HG02884 (cell line): ENCODE results near the gene ETV6.

Source experiments
- ATAC-seq: cut with Tn5 transposase; IDR thresholded peaks from one replicate; pipeline ENCODE4 v1.9.1; 2021; ENCODE audit warnings: mild to moderate bottlenecking, moderate library complexity; ENCODE audit not compliant: unreplicated experiment

ETV6 gene

DNA sequence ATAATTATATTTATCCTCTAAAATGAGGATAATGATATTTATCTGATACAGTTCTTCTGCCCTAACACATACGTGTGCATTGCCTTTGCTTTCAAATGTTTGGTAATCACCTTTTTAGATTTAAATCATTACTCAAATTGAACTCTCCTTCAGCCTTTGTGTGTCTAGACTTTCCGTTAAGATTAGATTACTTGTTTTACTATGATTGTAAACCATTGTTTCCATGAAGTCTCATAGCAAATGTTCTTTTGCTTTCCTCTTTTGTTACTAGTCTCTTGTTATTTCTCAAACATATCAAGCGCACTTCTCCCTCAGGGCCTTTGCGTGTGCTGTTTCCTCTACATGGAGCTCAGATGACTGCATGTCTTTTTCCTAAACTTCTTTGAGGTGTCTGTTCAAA is 63.7 kb downstream of the ETV6 start:
- no peak for ATAC-seq

DNA sequence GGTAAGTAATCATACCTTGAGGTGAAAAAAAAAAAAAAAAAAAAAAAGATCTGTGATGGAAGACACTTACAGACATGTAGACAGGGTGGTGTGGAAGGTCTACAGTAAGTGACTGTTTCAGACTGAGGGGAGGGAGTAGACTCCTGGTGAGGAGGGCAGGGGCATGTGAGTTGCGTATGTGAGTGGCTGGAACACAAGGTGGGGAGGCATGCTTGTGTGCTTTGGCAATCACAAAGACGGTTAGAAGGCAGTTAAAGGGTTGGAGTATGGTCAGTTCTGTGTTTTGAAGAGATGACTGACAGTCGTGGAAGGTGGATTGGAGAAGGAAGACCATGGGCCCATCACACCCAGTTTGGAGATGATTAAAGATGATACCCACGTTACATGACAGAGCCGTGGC is 65.2 kb downstream of the ETV6 start:
- no peak for ATAC-seq

DNA sequence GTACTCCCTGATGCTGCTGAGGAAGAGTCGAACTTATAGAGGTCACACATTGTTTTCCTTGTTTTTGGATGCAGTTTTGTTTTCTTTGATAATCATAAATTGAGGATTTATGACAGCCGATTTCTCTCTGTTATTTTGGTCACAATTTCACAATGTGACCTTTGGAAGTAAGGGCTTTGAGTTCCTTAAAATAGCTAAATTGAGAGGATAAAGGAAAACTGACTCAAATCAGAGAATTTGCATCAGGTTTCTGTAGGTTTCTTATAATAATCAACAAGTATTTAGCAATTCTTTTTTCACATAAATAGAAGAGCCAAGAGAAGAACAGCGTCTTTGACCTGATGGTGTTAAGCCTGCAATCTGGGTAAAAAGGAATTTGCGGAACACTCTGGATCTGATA is 66.1 kb downstream of the ETV6 start:
- ATAC-seq: no peak

DNA sequence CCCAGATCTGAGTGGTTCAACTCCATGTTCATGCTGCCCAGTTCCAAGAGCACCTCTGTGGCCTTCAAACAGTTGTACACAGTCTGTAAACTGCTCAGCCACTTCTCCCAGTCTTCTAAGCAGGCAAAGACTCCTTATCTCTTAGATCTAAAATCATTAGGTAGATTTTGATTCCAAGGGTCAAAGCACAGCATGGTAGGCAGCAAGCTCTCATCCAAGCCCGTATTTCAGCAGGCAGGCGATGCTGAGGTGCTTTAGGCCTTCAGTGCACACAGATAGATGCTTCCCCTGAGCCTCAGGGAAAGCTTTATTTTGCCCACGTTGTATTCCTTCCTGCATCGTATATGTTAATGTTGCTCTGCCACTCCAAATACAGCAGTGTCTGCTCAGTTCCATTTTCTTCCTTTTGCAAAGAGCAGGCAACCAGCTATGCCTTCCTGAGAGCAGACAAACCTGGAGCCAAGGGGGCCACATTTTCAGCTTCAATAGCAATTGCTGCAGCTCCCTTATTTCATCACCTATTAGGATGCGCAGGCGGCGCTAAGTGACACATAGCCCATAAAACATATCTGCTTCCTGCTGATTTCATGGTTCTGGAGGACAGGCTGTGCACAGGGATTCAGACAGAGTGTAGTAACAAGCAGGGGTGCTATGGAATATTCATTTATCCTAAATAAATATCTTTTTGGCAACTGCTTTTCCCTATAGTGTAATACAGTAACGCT is 67.5 kb downstream of the ETV6 start:
- ATAC-seq: no peak

DNA sequence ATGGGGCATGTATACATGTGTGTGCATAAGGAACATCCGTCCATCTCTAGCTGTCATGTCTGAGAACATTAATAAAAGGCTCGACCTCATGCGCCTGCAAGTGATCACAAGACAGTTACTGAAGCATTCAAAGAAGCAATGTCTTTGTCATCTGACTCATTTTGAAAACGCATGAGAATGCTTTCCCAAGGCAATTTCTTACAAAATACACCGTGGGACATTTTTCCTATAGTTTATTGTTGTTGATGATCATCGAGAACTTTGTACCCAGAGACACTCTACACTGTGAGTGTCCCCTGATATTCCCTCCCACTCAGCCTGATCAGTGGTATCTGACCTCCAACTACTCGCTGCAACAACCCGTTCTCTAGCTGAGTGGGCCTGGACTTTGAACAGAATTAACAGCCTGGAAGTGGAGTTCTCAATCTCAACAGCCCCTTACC is 68.1 kb downstream of the ETV6 start:
- no peak for ATAC-seq

DNA sequence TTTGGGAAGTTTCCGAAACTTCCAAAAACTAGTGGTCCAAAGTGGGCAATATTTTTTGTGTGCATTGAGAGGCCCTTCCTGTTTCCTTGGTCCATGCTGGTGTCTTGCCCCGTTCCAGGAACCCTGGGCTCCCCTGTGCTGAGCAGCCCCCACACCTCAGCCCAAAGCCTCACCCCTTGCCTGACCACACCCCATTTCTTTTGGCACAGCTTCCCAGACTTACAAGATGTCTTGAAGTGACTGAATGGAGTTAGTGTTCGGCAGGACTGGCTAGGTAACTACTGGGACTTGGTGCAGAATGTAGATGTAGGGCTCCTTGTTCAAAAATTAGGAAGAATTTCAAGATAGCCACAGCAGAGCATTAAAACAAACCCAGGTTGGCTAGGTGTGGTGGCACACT is 68.6 kb downstream of the ETV6 start:
- ATAC-seq: no peak

DNA sequence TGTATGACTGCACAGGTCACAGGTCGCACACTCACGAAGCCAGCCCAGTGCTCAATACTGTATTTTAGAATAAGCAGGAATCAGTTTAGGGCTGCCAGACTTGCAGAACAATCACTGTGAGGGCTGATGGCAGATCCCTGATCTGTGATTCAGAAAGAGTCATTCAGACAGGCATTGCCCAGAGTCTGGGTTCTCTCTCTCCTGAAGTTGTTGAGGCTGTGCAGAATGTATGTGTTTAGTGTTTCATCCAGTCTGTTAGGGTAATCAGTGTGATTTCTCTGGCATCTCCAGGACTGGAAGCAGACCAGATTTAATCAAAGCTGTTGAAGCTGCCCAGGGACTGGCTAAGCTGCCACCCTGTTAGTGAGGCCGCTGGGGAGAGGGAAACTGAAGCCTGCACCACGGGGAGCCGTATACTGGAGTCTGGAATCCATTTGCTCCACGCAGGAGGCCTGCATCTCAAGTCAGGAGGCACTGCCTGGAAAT is 69.3 kb downstream of the ETV6 start:
- no peak for ATAC-seq

DNA sequence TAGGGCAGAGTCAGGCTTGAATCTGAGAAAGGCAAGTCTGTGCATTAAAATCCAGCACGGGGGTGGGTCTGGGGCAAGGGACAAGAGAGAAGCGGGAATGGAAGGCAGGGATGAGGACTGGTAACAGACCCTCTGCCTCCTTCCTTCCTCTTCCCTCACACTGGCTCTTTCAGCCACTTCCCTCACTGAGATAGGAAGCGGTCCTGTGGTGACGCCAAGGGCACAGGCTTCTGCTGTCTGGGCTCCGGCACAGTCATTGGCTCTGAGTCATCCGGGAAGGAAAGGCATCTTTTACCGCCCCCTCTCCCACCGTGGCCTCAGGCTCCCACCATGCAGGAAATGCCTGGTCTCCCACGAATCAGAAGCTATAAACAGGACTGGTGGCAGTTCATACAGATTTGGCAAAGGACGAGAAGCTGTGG is 70.2 kb downstream of the ETV6 start:
- ATAC-seq: no peak

DNA sequence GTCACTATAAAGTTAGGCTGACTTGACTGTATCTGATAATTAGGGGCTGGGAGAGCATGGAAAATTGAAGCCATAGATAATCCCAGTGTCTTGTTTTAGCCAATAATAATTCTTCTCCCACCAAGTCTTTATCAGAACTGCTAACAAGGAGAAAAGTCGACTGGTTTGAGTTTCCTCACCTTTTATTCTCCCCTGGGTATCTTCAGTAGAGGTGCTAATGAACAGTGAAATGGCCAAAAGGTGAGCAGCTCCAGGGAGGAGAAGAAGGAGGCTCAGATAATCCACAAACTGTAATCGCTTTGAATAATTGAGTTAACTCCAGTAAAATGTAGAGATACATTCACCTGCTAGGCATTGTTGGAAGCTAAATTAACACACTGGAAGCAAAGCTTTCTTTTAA is 72.6 kb downstream of the ETV6 start:
- no peak for ATAC-seq

DNA sequence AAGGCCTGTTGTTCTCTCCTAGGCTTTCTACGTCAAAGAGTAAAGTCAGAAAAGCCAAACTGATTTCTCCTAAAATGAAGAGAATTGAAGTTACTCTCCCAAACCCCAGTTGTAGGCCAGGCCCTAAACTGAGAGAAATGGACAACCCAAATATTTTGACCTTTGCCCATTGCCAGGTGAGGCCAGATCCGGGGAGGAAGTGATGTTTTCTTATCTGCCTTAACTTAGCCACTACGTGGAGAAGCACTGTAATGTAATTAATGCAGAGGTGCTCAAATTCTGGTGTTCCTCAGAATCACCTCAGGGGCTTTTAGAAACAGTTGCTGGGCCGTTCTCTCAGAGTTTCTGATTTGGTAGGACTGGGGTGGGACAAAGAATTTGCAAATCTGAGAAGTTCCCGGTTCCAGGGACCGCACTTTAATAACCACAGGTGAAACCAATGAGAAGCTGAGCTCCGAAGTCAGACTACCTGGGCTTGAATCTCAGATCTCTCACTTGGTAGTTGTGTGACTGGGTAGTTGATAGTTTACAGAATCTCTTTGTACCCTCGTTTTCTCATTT is 73.2 kb downstream of the ETV6 start:
- ATAC-seq: no peak

DNA sequence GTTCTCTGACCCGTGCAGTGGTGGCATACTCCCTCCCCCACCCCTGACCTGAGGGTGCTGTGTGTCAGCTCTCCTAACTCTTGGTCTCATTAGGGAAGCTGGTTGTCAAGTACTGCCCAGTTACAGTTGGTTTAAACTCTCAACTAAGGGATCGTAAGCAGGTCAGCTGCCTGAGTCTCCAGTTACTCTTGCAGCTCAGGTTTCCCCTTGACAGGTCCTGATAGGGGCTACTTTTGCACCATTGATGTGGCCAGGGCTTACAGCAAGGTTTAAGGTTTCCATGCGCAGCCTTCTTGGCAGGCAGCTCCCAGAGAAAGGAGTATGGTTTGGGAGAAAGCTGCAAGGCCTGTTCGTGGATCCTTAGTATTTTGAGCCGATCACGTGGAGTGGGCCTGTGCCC is 74.5 kb downstream of the ETV6 start:
- ATAC-seq: no peak

DNA sequence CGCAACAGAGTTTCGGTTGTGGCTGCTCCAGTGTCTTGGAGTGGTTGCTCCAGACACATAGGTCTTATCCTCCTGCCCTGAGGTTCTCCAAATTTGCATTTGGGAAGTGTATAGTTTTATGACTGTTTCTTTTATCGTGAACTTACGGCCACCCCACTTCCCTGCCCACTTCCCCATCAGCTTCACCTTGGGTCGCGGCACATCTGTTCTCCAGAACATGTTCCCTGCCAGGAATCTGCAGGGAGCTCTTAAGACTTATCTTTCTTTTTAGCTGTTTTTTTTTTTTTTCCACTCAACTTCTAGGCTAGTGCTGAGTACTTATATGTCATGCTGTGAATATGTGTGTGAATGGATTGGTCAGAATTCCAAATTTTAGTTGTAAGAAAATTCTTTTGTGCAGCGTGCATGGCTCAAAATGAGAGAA is 75.4 kb downstream of the ETV6 start:
- ATAC-seq: no peak

DNA sequence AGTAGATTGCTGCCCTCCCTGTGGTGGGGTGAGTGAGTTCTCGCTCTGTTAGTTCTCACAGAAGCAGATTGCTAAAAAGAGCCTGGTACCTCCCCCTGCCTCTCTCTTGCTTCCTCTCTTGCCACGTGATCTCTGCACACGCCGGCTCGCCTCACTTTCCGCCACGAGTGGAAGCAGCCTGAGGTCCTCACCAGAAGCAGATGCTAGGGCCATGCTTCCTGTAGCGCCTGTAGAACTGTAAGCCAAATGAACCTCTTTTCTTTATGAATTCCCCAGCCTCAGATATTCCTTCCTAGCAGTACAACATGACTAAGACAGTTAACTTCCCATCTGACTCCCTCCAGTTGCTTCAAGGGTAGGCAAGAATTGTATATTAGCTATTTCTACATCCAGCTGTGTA is 76.2 kb downstream of the ETV6 start:
- no peak for ATAC-seq

DNA sequence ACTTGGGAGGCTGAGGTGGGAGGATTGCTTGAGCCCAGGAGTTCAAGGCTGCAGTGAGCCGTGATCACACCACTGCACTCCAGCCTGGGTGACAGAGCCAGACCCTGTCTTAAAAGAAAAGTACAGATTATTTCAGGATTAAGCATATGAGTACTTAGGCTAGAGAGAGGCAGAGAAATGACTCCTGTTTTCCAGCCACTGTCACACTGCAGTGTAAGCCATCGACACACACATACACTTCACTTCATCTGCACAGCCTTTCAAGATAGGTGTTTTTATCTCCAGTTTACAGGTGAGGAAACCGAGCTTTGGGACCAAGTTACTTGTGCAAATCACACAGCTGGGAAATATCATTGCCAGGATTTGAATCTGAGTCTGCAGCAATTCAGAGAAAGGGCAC is 77.2 kb downstream of the ETV6 start:
- no peak for ATAC-seq

DNA sequence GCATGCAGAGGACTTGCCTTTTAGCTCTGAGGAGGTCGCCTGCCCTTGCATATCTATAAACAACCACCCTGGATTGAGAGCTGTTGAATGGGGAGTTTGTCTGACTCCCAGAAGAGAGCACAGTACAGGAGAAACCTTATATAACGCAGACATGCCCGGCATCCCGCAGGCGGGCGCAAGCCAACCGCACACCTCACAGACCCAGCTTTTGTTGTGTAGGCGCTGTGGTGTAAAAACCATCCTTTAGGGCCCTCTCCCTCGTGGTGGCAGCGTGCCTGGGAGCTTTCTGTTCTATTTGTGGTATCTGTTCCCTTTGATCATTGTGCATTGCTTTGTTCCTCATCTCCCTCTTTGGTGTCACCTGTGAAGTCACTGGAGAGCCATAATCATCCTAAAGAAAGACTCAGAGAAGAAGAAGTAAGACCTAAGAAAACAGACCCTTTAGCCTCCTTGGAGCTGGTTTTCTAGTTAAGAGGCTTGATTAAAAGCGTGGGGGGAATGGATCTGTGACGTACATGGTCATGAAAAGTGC is 77.7 kb downstream of the ETV6 start:
- ATAC-seq: no peak

DNA sequence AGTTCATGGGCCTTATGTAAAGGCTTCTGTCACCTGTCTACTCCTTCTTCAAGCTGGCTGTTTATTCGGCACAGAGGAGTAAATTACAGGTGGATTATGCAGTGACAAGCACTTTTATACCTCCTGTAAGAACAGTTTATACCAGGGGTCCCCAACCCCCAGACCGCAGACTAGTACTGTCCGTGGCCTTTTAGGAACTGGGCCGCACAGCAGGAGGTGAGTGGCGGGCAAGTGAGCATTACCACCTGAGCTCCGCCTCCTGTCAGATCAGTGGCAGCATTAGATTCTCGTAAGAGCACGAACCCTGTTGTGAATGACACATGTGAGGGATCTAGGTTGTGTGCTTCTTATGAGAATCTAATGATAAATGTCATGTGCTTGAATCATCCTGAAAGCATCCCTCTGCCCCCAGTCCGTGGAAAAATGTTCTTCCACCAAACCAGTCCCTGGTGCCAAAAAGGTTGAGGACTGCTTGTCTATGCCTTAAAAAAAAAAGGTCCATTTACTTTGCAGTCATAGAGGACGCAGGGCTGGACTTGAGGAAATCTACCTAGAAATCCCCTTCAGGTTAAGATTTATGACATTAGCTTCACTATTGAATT is 78.8 kb downstream of the ETV6 start:
- no peak for ATAC-seq

DNA sequence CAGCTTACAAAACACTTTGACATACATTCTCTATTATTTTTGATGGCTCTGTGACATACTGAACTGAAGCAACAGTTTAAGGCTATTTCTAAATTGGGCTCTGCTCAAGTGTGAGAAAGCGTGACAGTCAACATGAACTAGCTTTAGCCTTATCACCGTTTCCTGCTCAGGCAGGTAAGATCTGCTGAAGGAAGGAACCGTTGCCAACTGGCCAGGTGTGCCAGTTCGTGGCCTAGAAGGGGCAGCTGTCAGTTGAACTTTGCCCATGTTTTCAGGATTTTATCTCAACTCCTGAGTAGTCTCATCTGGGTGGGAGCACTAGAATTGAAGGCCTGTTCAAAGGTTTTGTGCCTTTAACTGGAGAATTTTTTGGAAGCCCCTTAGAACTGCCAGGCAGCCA is 79.5 kb downstream of the ETV6 start:
- ATAC-seq: no peak

DNA sequence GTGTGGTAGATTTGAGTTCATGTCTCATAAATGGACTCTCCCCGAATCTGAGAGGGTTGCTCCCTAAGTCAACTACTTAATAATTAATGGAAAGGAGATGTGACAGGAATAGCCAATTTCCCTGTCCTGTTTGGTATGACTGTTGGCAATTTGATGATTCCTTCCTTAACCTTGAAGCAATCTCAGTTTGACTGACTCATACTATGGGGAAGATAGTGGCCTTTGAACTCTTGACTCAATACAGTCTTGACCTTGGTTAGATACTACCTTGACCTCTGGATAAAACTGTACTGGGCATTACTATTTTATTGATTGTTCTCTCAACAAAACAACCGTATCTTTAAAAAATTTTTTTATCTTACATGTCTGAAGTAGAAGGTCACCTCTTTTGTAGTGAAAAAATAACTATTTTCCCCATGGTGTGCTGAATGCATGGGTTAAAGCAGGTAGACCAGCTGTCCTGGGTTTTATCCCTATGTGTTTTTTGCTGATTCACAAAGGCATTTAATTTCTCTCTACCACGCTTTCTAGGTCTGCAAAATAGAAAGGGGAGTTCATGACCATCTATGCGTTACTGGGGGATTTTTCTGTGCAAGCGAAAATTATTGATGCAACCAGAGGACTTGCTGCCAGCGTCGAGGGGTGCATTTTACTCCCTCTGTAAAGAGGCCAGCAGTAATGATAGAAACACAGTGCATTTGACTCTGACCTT is 80.1 kb downstream of the ETV6 start:
- ATAC-seq: no peak

DNA sequence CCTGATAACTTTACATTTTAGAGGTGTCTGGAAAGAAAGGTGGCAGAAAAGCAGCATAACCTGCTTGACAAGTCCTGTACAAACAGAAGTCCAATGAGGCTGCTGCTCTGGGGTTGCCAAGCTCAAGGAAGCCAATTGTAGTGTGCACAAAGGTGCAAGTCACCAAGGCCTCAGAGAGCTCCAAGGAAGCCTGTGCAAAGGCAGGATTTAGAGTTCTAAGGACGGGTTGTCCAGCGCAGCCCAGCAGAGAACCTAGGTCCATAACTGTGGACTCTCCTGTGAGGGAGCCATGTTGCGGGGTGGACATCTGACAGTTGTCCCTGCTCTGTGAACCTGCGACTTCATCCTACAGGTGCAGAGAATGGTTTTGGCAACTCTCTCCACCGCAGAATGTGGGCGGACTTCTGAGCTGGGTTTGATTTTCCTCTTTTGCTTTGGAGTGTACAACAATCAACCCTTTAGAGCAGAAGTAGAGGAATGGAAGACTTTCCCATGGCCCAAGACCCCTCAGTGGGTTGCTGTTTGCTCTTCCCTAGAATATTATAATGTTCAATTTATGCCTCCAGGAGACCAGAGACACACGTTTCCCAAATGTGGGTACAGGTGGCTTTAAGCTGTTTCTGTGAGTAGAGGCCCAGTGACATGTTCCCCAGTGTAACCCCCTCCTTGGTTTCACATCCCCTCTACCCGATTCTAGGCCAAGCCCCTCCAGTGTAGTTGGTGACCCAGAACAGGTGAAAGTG is 81.0 kb downstream of the ETV6 start:
- no peak for ATAC-seq

DNA sequence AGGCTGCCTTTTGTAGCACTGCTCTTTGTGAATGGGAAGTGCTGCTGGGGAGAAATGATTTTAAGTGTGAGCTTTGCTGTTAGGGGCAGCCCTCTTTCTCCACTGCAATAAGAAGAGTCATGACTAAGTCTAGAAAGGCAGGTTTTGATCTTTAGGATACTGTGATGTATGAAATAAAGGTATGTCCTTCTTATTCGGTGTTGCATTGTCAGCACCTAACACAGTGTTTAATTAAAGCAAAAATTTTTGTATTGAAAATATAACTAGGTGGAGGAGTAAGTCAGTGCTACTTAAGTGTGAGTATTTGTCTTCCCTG is 81.5 kb downstream of the ETV6 start:
- no peak for ATAC-seq

DNA sequence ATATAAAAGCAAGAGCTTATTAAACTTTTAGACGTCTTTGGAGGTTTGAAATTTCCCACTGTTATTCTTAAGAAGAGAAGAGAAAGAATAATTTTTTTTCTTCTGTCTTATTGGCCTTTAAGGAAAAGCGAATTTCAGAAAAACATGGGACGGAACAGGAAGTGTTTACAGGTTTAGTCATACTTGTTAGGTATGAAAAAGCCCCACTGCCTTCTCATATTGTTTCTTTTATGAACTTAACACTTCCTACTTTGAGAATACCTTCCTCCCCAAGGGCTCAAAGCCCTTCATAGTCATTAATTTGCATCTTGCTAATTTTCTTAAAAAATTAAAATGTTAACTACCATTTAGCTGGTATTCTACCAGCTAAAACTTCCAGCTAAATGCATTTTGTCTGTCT is 82.0 kb downstream of the ETV6 start:
- ATAC-seq: no peak
